Activated CD4-positive, alpha-beta T cell treated with anti-CD3 and anti-CD28 coated beads, Interleukin-2, amount 10 ng/mL, durations not matched to agents 24 days and 14 days (primary cell): Measurements from ENCODE around the gene NDUFA8. TPM values are rescaled to one million over a fixed set of nuclear protein-coding genes. Genes with fewer than 3 reads are reported as not detected.

Source experiments
- DNase-seq: peaks from one replicate; pipeline ENCODE4 v3.0.0; 2022
- H3K27ac Mint-ChIP-seq: one replicate; pipeline ENCODE4 v1.8.0; 2022; ENCODE audit warnings: mild to moderate bottlenecking, mixed read lengths
- H3K27me3 Mint-ChIP-seq: one replicate; pipeline ENCODE4 v1.8.0; 2022; ENCODE audit warnings: mixed read lengths
- H3K36me3 Mint-ChIP-seq: one replicate; pipeline ENCODE4 v1.8.0; 2022; ENCODE audit warnings: low read depth, mild to moderate bottlenecking, mixed read lengths
- H3K4me1 Mint-ChIP-seq: one replicate; pipeline ENCODE4 v1.8.0; 2021; ENCODE audit warnings: mixed read lengths
- H3K4me3 Mint-ChIP-seq: one replicate; pipeline ENCODE4 v1.8.0; 2022; ENCODE audit warnings: mild to moderate bottlenecking, moderate library complexity, mixed read lengths
- H3K9me3 Mint-ChIP-seq: one replicate; pipeline ENCODE4 v1.8.0; 2021; ENCODE audit warnings: mixed read lengths
- intact Hi-C: fragments of 100-400 bp; cut with micrococcal nuclease; formaldehyde crosslinking; loops from one replicate; pipeline ENCODE4 v1.15.1; 2023
- total RNA-seq: library from RNA; stranded (reverse); gene quantifications from 2 replicates; pipeline ENCODE4 v1.2.3, GENCODE V29; 2022

Gene NDUFA8
- total RNA-seq, 1 donor from 2014 or later = 51.9 TPM

GRCh38 chr9:122126331-122127261 lies 33.0 kb downstream of the NDUFA8 start:
- Mint-ChIP-seq H3K4me3 (peak overlapping the region; percentile 48), H3K36me3 (no peaks in the 10 kb centered on the region), H3K27me3 (peaks cover 47% of the 10 kb centered on the region), H3K27ac (no peak overlapping the region), H3K4me1 (peaks cover 16% of the 10 kb centered on the region), H3K9me3 (no peaks in the 10 kb centered on the region)
- intact Hi-C loops = loop anchor here (2.0 to 10.0 kb wide), 2 partner anchors 32 to 328 kb away; partner anchors contain the start of genes MORN5 and NDUFA8
- no peak for DNase-seq

GRCh38 chr9:122125509-122126330 lies 33.9 kb downstream of the NDUFA8 start:
- no peak for DNase-seq
- Mint-ChIP-seq H3K4me1 (peaks cover 16% of the 10 kb centered on the region), H3K27ac (no peak overlapping the region), H3K27me3 (peaks cover 42% of the 10 kb centered on the region), H3K9me3 (no peaks in the 10 kb centered on the region), H3K4me3 (peak overlapping the region; percentile 48), H3K36me3 (no peaks in the 10 kb centered on the region)
- intact Hi-C loops = loop anchor here (1.0 to 10.0 kb wide), 4 partner anchors 33 to 685 kb away; partner anchors contain the start of genes MORN5 and NDUFA8

- H3K4me1 Mint-ChIP-seq = peaks cover 16% of the 10 kb centered on the region
- no peak overlapping the region for H3K4me3 Mint-ChIP-seq
- intact Hi-C loops = loop anchor here (1.0 to 10.0 kb wide), 3 partner anchors 225 to 685 kb away; no protein-coding TSS in a partner anchor
- peaks cover 40% of the 10 kb centered on the region for H3K27me3 Mint-ChIP-seq
- no peaks in the 10 kb centered on the region for H3K9me3 Mint-ChIP-seq
- H3K36me3 Mint-ChIP-seq = no peaks in the 10 kb centered on the region
- DNase-seq = peak; percentile 93
- H3K27ac Mint-ChIP-seq = no peak overlapping the region
Observed at GRCh38 chr9:122125158-122125508, 34.4 kb downstream of the NDUFA8 start.

GRCh38 chr9:122124528-122124927 lies 35.1 kb downstream of the NDUFA8 start:
- no peaks in the 10 kb centered on the region for H3K9me3 Mint-ChIP-seq
- H3K27ac Mint-ChIP-seq = no peak overlapping the region
- peaks cover 16% of the 10 kb centered on the region for H3K4me1 Mint-ChIP-seq
- no peak overlapping the region for H3K4me3 Mint-ChIP-seq
- H3K36me3 Mint-ChIP-seq = no peaks in the 10 kb centered on the region
- intact Hi-C loops = loop anchor here (10.0 kb wide), 1 partner anchor 330 kb away; no protein-coding TSS in a partner anchor
- peaks cover 40% of the 10 kb centered on the region for H3K27me3 Mint-ChIP-seq
- no peak for DNase-seq

- no peak for DNase-seq
- Mint-ChIP-seq H3K27ac (no peak overlapping the region), H3K36me3 (no peaks in the 10 kb centered on the region), H3K27me3 (peaks cover 37% of the 10 kb centered on the region), H3K4me1 (peaks cover 16% of the 10 kb centered on the region), H3K9me3 (no peaks in the 10 kb centered on the region), H3K4me3 (no peak overlapping the region)
- intact Hi-C loops = loop anchor here (10.0 kb wide), 1 partner anchor 331 kb away; no protein-coding TSS in a partner anchor
Observed at GRCh38 chr9:122124048-122124447, 35.5 kb downstream of the NDUFA8 start.

GRCh38 chr9:122122903-122123632 lies 36.5 kb downstream of the NDUFA8 start:
- no peaks in the 10 kb centered on the region for H3K9me3 Mint-ChIP-seq
- peak; percentile 93 for DNase-seq
- H3K36me3 Mint-ChIP-seq = no peaks in the 10 kb centered on the region
- H3K4me1 Mint-ChIP-seq = peaks cover 16% of the 10 kb centered on the region
- intact Hi-C loops = loop anchor here (1.0 to 10.0 kb wide), 2 partner anchors 24 to 332 kb away; no protein-coding TSS in a partner anchor
- H3K4me3 Mint-ChIP-seq = no peak overlapping the region
- H3K27me3 Mint-ChIP-seq = peaks cover 33% of the 10 kb centered on the region
- H3K27ac Mint-ChIP-seq = peak overlapping the region; percentile 17

GRCh38 chr9:122122468-122122867 lies 37.1 kb downstream of the NDUFA8 start:
- Mint-ChIP-seq H3K36me3 (no peaks in the 10 kb centered on the region), H3K4me1 (peaks cover 16% of the 10 kb centered on the region), H3K4me3 (no peak overlapping the region), H3K27ac (peak overlapping the region; percentile 17), H3K9me3 (no peaks in the 10 kb centered on the region), H3K27me3 (peaks cover 27% of the 10 kb centered on the region)
- intact Hi-C loops = loop anchor here (10.0 kb wide), 1 partner anchor 332 kb away; no protein-coding TSS in a partner anchor
- DNase-seq = no peak

GRCh38 chr9:122121931-122122330 lies 37.6 kb downstream of the NDUFA8 start:
- peaks cover 22% of the 10 kb centered on the region for H3K27me3 Mint-ChIP-seq
- no peak for DNase-seq
- no peaks in the 10 kb centered on the region for H3K9me3 Mint-ChIP-seq
- H3K27ac Mint-ChIP-seq = no peak overlapping the region
- peaks cover 16% of the 10 kb centered on the region for H3K4me1 Mint-ChIP-seq
- intact Hi-C loops = loop anchor here (10.0 kb wide), 1 partner anchor 333 kb away; no protein-coding TSS in a partner anchor
- H3K36me3 Mint-ChIP-seq = no peaks in the 10 kb centered on the region
- H3K4me3 Mint-ChIP-seq = no peak overlapping the region

GRCh38 chr9:122121391-122121790 lies 38.2 kb downstream of the NDUFA8 start:
- H3K36me3 Mint-ChIP-seq = no peaks in the 10 kb centered on the region
- peaks cover 12% of the 10 kb centered on the region for H3K4me1 Mint-ChIP-seq
- H3K27me3 Mint-ChIP-seq = peaks cover 19% of the 10 kb centered on the region
- intact Hi-C loops = loop anchor here (10.0 kb wide), 1 partner anchor 333 kb away; no protein-coding TSS in a partner anchor
- no peak for DNase-seq
- H3K9me3 Mint-ChIP-seq = no peaks in the 10 kb centered on the region
- H3K4me3 Mint-ChIP-seq = no peak overlapping the region
- no peak overlapping the region for H3K27ac Mint-ChIP-seq

- Mint-ChIP-seq H3K36me3 (no peaks in the 10 kb centered on the region), H3K27ac (no peak overlapping the region), H3K9me3 (no peaks in the 10 kb centered on the region), H3K4me3 (no peak overlapping the region), H3K27me3 (peaks cover 10% of the 10 kb centered on the region), H3K4me1 (peaks cover 8% of the 10 kb centered on the region)
- intact Hi-C loops = loop anchor here (10.0 kb wide), 1 partner anchor 334 kb away; no protein-coding TSS in a partner anchor
- DNase-seq = no peak
Observed at GRCh38 chr9:122120316-122121071, 39.1 kb downstream of the NDUFA8 start.

- Mint-ChIP-seq H3K9me3 (no peaks in the 10 kb centered on the region), H3K4me3 (no peak overlapping the region), H3K36me3 (no peaks in the 10 kb centered on the region), H3K4me1 (peaks cover 3% of the 10 kb centered on the region), H3K27ac (no peak overlapping the region), H3K27me3 (peaks cover 7% of the 10 kb centered on the region)
- intact Hi-C loops = loop anchor here (10.0 kb wide), 1 partner anchor 335 kb away; no protein-coding TSS in a partner anchor
- no peak for DNase-seq
Observed at GRCh38 chr9:122119721-122120120, 39.9 kb downstream of the NDUFA8 start.

GRCh38 chr9:122119166-122119521 lies 40.4 kb downstream of the NDUFA8 start:
- peaks cover 2% of the 10 kb centered on the region for H3K27me3 Mint-ChIP-seq
- intact Hi-C loops = no loop called here
- no peak overlapping the region for H3K27ac Mint-ChIP-seq
- H3K36me3 Mint-ChIP-seq = no peaks in the 10 kb centered on the region
- H3K4me3 Mint-ChIP-seq = no peak overlapping the region
- H3K4me1 Mint-ChIP-seq = peaks cover 3% of the 10 kb centered on the region
- DNase-seq = no peak
- no peaks in the 10 kb centered on the region for H3K9me3 Mint-ChIP-seq
